GM18499 (cell line): Measurements from ENCODE around the gene BBS7.

Experiments
- ATAC-seq: cut with Tn5 transposase; IDR thresholded peaks from one replicate; pipeline ENCODE4 v1.9.1; 2021; ENCODE audit warnings: moderate number of reproducible peaks; ENCODE audit not compliant: insufficient read depth, unreplicated experiment

BBS7 gene

DNA sequence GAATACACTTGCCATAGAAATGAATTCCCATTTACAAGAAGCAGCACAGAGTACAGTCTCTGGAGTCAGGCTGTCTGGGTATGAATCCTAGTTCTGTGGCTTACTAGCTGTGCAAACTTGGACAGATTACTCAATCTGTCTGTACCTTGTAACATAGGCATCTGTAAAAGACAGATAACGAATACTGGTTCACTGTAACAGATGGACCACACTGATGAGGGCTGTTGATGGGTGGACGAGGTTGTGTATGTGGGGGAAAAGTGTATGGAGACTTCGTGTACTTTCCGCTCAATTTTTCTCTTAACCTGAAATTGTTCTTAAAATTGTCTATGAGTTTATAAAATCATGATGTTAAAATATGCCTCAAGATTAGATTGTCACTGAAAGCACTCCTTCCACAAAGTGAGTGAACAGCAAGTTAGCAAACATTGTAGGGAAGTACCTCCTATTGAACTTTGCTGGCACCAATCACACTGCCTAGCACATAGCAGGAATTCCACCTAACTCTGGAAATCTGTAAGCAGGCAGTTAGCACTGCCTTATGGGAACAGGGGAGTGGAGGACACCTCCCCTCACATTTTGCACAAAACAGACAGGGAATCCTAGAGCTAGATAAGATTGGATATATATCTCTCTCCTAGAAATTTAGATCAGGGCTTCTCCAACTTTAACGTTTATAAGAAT, 75.6 kb downstream of the BBS7 start:
- ATAC-seq: no peak

DNA sequence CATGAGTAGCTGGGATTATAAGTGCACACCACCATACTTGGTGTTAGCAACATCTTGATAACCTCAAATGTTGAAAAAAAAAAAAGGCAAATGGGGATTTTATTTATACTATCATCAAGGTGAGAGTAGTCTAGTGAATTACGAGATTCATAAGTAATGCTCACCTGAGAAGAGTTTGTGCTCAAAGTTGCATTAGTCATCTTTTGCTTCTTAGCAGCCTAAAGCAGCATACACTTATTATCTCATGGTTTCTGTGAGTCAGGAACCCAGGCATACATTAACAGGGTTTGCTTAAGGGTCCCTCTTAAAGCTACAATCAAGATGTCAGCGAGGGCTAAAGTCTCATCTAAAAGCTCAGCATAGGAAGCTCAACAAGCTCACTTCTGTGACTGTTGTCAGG, 77.3 kb downstream of the BBS7 start:
- no peak for ATAC-seq

DNA sequence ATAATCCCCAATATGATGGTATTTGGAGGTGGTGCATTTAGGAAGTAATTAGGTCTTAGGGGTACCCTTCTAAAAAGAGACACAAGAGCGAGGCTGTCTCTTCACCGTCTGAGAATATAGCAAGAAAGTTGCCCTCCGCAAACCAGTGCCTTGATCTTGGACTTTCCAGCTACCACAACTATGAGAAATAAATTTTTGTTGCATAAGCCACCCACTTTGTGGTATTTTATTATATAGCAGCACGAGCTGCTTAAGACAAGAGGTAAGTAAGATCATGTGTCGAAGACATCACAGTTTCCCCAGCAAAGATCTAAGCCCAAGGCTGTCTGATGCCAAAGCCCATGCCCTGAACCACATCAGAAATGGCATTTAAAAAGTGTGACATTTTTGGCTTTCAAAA, 78.8 kb downstream of the BBS7 start:
- no peak for ATAC-seq

DNA sequence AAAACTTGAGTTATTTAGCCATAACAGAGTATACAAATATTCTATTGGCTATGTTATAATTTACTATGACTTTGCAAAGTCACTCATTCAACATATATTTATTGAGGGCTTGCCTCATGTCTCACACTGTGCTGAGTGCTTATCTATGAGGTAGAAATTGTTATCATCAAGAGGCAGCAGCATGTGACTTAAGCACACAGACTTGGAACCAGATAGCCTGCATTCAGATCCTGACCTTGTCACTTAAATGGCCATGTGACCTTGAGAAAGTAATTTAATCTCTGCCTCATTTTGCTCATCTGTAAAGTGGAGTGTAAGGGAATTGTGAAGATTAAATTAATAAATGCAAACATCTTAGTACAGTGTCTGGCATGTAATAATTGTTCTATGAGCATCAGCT, 79.3 kb downstream of the BBS7 start:
- no peak for ATAC-seq

DNA sequence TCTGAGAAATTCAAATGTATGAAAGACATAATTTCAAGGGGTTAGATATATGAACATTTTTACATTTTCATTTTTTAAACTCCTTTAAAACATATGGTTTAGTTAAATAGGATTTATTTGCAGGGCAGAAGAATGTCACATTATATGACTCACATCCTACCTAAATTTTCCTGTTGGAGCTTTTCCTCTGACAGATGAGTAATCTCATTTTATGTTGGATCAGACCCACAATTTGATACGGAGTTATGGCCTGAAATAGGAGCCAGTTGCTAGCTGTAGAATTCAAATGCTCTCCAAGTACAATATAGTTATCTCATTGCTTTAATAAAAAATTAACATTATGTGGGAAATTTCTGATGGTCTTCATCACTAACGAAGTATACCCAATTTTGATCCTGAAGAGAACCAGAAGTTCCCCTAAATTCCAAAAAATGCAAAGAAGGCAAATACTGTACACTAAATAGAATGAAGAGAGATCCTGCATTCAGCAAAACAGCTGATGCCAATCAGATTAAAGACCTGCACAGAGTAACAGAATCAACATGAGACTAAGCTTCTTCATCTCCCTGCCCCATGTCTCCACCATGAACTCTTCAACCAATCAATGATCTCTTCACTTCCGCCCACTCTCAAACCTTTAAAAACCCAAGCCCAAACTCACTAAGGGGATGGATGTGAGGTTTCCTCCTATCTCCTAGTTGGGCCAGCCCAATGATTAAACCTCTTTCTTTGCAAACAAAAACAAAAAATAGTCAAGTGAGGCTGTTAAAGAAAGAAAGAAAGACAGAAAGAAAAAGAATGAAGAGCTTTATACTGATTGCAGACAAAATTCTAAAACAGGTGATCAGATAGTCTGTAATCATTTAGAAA, 80.1 kb downstream of the BBS7 start:
- ATAC-seq: no peak

DNA sequence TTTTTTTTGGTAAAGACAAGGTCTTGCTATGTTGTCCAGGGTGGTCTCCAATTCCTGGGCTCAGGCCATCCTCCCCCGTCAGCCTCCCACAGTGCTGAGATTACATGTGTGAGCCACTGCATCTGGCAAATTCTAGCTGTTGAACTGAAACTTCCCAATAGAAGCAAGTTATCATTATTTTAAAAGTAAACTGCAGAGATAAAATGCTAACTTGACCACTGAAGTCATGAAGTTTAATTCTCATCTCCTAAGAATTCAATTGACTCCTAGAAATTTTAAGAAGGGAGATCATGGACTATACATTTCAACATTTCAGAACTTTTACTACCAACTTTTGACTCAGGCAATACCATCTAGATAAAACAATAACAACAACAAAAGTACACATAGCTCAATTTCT, 80.8 kb downstream of the BBS7 start:
- ATAC-seq: no peak

DNA sequence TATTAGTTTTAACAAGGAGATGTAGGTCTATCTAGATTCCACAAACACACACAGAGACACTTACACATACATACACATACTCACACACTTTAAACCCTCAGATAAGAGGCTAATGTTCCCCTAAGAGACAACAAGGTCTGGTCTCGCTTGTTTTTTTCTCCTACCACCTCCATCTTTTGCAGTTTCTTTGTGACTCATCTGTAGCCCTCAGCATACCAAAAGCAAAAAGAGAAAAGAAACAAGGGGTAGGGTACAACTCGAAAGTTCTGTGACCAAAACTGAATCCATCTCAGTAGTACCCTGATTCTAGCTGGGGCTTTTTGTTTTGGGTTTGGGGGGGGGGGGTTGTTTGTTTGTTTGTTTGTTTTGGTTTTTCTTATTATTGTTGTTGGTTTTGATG, 81.4 kb downstream of the BBS7 start:
- peak; percentile 85 for ATAC-seq

DNA sequence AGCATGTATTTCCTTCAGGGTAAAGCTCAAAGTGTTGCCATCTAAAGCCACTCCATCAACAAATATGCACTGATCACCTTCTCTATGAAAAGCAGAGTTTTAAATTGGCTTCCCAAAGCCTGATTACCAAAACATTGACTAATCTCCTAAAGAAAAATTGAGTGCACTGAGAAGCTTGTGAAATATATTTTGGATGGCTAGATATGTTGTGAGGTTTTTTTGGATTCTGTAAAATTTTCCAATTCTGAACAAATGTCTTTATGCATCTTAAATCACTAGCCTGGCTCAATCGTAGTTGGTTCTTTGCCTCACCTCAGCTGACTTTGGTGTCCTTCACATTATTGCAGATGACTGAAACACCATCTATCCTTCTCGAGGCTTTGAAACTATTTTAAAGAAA, 84.1 kb downstream of the BBS7 start:
- ATAC-seq: no peak

DNA sequence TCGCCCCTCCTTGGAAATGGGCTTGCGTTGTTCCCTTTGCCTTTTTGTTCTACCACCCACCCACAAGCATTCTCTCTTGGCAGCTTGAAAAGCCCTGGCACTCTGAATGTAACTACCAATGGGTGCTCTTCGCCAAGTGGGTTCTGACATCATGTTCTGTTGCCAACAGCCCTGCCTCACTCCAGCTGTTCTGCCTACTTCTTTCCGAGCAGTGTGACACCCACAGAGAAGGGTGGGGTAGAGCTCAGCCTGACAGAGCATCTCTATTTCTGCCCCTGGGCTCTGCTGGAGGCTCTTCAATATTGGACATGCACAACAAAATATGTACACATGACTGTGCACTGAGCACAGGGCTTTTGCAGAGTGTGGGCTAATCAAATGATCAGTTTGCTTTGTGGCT, 84.8 kb downstream of the BBS7 start:
- ATAC-seq: no peak

DNA sequence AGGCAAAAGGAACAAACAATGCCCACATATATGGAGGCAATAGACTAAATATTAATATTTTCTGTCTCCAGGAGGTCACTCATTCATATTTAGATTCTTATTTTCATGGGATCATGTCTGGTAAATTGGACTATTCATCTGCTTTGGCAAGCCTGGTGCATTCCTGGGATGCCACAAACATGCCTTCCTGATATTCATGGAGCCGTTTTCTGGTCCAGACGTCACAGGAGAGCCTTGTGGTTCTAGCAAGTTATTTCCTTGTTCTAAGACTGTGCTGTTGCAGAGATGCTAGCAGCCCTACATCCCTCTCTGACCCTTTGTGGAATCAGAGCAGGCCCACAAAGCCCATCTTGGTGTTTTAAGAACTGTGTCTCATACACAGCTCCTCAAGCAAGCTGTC, 85.3 kb downstream of the BBS7 start:
- ATAC-seq: no peak

DNA sequence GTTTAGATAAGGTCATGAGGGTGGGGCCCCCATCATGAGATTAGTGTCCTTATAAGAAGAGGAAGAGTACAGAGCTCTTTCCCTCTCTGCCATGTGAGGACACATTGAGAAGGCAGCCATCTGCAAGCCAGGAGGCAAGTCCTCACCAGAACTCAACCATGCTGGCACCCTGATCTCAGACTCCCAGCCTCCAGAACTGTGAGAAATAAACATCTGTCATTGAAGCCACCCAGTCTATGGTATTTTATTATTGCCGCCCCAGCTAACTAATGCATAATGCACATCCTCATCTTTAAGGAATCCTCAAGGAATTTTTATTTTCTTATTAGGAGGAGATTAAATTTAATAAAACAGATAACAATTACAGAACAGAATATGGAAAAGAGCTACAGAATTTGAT, 85.9 kb downstream of the BBS7 start:
- no peak for ATAC-seq

DNA sequence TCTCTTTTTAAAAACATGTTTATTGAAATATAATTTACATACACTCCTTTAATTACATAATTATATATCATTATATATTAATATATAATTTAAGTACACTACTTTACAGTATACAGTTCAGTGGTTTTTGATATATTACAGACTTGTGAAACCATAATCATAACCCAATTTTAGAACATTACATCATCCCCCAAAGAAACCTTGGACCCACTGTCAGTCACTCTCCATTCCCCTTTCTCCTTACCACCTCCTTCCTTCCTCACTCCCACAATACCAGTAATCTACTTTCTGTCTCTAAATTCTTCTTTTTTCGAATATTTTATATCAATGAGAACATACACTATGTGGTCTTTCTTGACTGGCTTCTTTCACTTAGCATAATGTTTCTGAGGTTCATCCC, 87.1 kb downstream of the BBS7 start:
- ATAC-seq: no peak

DNA sequence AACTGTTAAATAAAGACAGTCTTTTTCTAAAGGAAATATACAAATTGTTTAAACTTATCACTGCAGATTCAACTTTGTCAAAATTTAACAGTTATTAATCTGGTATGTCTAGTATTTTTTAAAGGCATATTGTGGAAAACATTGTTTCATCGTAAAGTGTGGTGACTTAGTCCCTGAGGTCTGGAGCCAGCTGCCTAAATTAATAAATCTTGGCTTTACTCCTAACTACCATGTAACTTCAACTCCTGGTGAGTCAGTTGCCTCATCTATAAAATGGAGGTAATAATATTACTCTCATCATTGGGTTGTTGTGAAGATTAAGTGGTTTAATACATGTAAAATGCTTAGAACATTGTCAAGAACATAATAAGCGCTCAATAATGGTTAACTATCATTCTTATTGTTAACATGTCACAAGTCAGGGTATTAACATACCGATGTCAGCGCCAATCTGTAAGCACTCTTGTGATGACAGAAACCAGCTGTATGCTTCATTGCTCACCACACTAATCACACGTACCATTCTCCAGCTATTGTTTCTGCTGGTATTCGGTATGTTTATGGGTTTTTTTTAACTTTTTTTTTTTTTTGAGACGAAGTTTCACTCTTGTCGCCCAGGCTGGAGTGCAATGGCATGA, 91.2 kb downstream of the BBS7 start:
- ATAC-seq: no peak

DNA sequence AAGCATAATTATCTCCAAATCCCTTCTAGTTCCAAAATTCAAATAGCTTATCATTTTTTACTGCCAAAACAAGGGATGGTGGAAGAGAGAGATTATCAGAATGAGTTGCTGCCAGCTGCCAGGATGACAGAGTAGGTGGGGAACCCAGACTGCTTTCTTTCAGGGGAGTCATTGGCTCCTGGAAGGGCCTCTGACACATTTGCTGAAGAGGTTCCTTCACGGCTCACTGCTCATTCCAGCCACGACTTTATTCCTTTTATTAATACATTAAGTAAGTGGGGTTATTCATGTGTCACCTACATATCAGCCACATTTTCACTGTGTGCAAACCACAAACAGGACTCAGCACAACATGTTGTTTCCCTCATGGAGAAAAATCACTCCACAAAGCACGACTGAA, 92.6 kb downstream of the BBS7 start:
- ATAC-seq: peak; percentile 47

DNA sequence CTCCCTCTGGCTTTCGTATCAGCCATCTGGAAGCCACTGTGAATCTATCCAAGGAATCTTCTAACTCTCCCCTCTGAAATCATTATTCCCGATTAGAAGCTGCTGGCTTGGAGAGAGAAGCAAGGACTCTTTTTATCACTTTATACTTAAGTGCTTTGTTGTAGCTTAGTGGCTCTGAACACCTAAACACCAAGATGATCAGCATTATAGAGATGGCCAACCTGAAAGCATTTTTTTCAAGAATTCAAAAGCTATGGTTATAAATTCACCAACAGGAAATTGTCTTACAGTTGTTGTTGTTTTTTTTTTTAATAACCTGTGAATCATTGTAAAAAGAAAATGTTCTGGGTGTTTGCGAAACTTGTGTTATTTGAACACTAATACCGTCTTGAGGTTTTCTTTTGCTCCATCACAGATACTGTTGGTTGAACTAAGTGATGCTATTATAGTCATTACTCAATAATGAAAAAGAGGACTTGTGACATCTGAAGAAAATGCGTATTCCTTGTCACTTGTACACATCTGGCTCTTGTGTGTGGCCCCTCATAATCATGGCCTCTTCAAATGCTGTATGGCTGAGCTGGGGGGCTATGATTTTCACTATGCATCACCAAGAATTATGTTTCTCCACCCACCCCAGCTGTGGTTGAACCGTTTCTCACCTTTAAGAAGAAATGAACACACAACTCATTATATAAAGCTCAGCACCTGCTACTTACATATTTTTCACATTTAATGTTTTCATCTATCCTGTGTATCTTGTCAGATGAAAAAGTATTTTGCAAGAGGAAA, 93.5 kb downstream of the BBS7 start:
- no peak for ATAC-seq
